Chondrocyte (in vitro differentiated cells): ENCODE results near the gene CTNND2. TPM values are rescaled to one million over a fixed set of nuclear protein-coding genes. Genes with fewer than 3 reads are reported as not detected.

Experiments
- DNase-seq: peaks from one replicate; pipeline ENCODE4 v3.0.0; 2021; ENCODE audit warnings: mixed read lengths, low spot score
- H3K27ac Mint-ChIP-seq: one replicate; pipeline ENCODE4 v1.8.0; 2021; ENCODE audit warnings: mild to moderate bottlenecking, moderate library complexity, mixed read lengths; ENCODE audit not compliant: unreplicated experiment
- H3K27me3 Mint-ChIP-seq: 2 replicates; pipeline ENCODE4 v1.8.0; 2021; ENCODE audit warnings: low read depth, mixed read lengths
- H3K36me3 Mint-ChIP-seq: 2 replicates; pipeline ENCODE4 v1.8.0; 2021; ENCODE audit warnings: low read depth, mixed read lengths
- H3K4me1 Mint-ChIP-seq: 2 replicates; pipeline ENCODE4 v1.8.0; 2021; ENCODE audit warnings: low read depth, mild to moderate bottlenecking, mixed read lengths
- H3K4me3 Mint-ChIP-seq: one replicate; pipeline ENCODE4 v1.8.0; 2021; ENCODE audit warnings: mild to moderate bottlenecking, moderate library complexity, mixed read lengths; ENCODE audit not compliant: unreplicated experiment
- H3K9me3 Mint-ChIP-seq: 2 replicates; pipeline ENCODE4 v1.8.0; 2021; ENCODE audit warnings: low read depth, mixed read lengths
- CTCF ChIP-seq: fragments of 200-600 bp; sonication (generic); IDR thresholded peaks from 2 replicates; pipeline ENCODE4 v1.5.0; 2021; ENCODE audit warnings: antibody characterized with exemption, mild to moderate bottlenecking, moderate library complexity
- total RNA-seq: library from RNA; stranded (reverse); gene quantifications from 3 replicates; pipeline ENCODE4 v1.2.1, GENCODE V29; 2021

The CTNND2 gene
- total RNA-seq, 1 donor from 2014 or later, result 2.1 TPM

GRCh38 chr5:11050596-11051304 lies 853.5 kb downstream of the CTNND2 start:
- no peak overlapping the region for H3K27ac Mint-ChIP-seq
- peaks cover 16% of the 10 kb centered on the region for H3K27me3 Mint-ChIP-seq
- H3K4me3 Mint-ChIP-seq, result no peak overlapping the region
- no peaks in the 10 kb centered on the region for H3K36me3 Mint-ChIP-seq
- no peak for TF ChIP-seq CTCF
- no peak for DNase-seq
- H3K9me3 Mint-ChIP-seq, result no peaks in the 10 kb centered on the region
- H3K4me1 Mint-ChIP-seq, result no peaks in the 10 kb centered on the region

GRCh38 chr5:11048760-11049159 lies 855.5 kb downstream of the CTNND2 start:
- H3K27ac Mint-ChIP-seq, result no peak overlapping the region
- no peak overlapping the region for H3K4me3 Mint-ChIP-seq

GRCh38 chr5:11047625-11048024 lies 856.6 kb downstream of the CTNND2 start:
- DNase-seq, result no peak
- no peaks in the 10 kb centered on the region for H3K36me3 Mint-ChIP-seq
- H3K9me3 Mint-ChIP-seq, result no peaks in the 10 kb centered on the region
- no peak for TF ChIP-seq CTCF
- H3K27ac Mint-ChIP-seq, result no peak overlapping the region
- peaks cover 8% of the 10 kb centered on the region for H3K27me3 Mint-ChIP-seq
- H3K4me1 Mint-ChIP-seq, result no peaks in the 10 kb centered on the region
- H3K4me3 Mint-ChIP-seq, result no peak overlapping the region

More at GRCh38 chr5:11048760-11049159, 855.5 kb downstream of the CTNND2 start:
- peak; percentile 36 for TF ChIP-seq CTCF
- Mint-ChIP-seq H3K4me1 (no peaks in the 10 kb centered on the region), H3K27me3 (peaks cover 11% of the 10 kb centered on the region), H3K9me3 (no peaks in the 10 kb centered on the region), H3K36me3 (no peaks in the 10 kb centered on the region)
- no peak for DNase-seq

GRCh38 chr5:11047030-11047429 lies 857.2 kb downstream of the CTNND2 start:
- Mint-ChIP-seq H3K27ac (no peak overlapping the region), H3K4me3 (no peak overlapping the region), H3K36me3 (no peaks in the 10 kb centered on the region), H3K4me1 (no peaks in the 10 kb centered on the region), H3K27me3 (peaks cover 10% of the 10 kb centered on the region), H3K9me3 (no peaks in the 10 kb centered on the region)
- TF ChIP-seq CTCF, result no peak
- DNase-seq, result no peak

- Mint-ChIP-seq H3K36me3 (no peaks in the 10 kb centered on the region), H3K27ac (no peak overlapping the region), H3K4me3 (no peak overlapping the region), H3K27me3 (peaks cover 9% of the 10 kb centered on the region), H3K4me1 (no peaks in the 10 kb centered on the region), H3K9me3 (no peaks in the 10 kb centered on the region)
- DNase-seq, result no peak
- no peak for TF ChIP-seq CTCF
Observed at GRCh38 chr5:11046160-11046559, 858.1 kb downstream of the CTNND2 start.
